CD14-positive monocyte (primary cell): ENCODE results near the gene CNTFR. TPM values are rescaled to one million over a fixed set of nuclear protein-coding genes. Genes with fewer than 3 reads are reported as not detected.

Experiments used
- DNase-seq, 3 donors: peaks; one replicate each; pipeline ENCODE4 v3.0.0-alpha.2; 2011 to 2022
- H2AFZ ChIP-seq: 2 replicates; pipeline ENCODE4 v1.6.0; 2012; ENCODE audit warnings: mild to moderate bottlenecking, low read depth, low read length, inconsistent platforms; ENCODE audit not compliant: insufficient read depth, poor library complexity, severe bottlenecking
- H3K27ac ChIP-seq, 2 donors: 1 replicate in 1 of 2; 2 replicates in 1 of 2; pipeline ENCODE4 v1.5.1; 2012 to 2013; ENCODE audit warnings: low read length in 2 of 2, control low read depth in 1 of 2, inconsistent platforms in 1 of 2, low read depth in 1 of 2, mild to moderate bottlenecking in 1 of 2
- H3K27me3 ChIP-seq, 2 donors: one replicate each; pipeline versions ENCODE4 v1.6.0 to v1.6.1; 2011 to 2013; ENCODE audit warnings: low read length in 2 of 2; ENCODE audit not compliant: control insufficient read depth in 2 of 2, insufficient read depth in 2 of 2
- H3K36me3 ChIP-seq, 2 donors: replicated peaks in 1 of 2; 1 replicate in 1 of 2; 2 replicates in 1 of 2; pipeline versions ENCODE4 v1.5.1 to v1.6.1; 2012 to 2013; ENCODE audit warnings: low read length in 2 of 2, control low read depth in 1 of 2, inconsistent platforms in 1 of 2, mild to moderate bottlenecking in 1 of 2; ENCODE audit not compliant: insufficient read depth in 2 of 2, control insufficient read depth in 1 of 2
- H3K4me1 ChIP-seq, 2 donors: 1 replicate in 1 of 2; 2 replicates in 1 of 2; pipeline versions ENCODE4 v1.5.1 to v1.6.1; 2012 to 2013; ENCODE audit warnings: low read length in 2 of 2, control low read depth in 1 of 2, inconsistent platforms in 1 of 2, mild to moderate bottlenecking in 1 of 2, moderate library complexity in 1 of 2; ENCODE audit not compliant: insufficient read depth in 2 of 2, control insufficient read depth in 1 of 2
- H3K4me2 ChIP-seq: replicated peaks from 2 replicates; pipeline ENCODE3; 2012; ENCODE audit warnings: low read length, moderate library complexity, mild to moderate bottlenecking; ENCODE audit not compliant: poor library complexity, severe bottlenecking; ENCODE audit errors: extremely low read depth
- H3K4me3 ChIP-seq, 3 experiments: fragments of 200-600 bp in 1 of 3; sonication (generic) in 1 of 3; replicated peaks in 1 of 3; 1 replicate in 2 of 3; 2 replicates in 1 of 3; pipeline ENCODE4 v1.5.1; 2011 to 2013; ENCODE audit warnings: low read length in 3 of 3, mild to moderate bottlenecking in 3 of 3, control low read depth in 2 of 3, low read depth in 2 of 3, inconsistent platforms in 1 of 3, moderate library complexity in 1 of 3
- H3K79me2 ChIP-seq: 2 replicates; pipeline ENCODE4 v1.6.0; 2012; ENCODE audit warnings: mild to moderate bottlenecking, control low read depth, inconsistent platforms, low read length, moderate library complexity; ENCODE audit not compliant: insufficient read depth
- H3K9ac ChIP-seq: 2 replicates; pipeline ENCODE4 v1.6.0; 2017; ENCODE audit warnings: low read length, mild to moderate bottlenecking; ENCODE audit not compliant: insufficient read depth, poor library complexity, severe bottlenecking
- H3K9me3 ChIP-seq, 2 donors: replicated peaks in 1 of 2; 1 replicate in 1 of 2; 2 replicates in 1 of 2; pipeline versions ENCODE4 v1.5.1 to v1.6.1; 2012 to 2013; ENCODE audit warnings: low read length in 2 of 2, control low read depth in 1 of 2; ENCODE audit not compliant: control insufficient read depth in 1 of 2, insufficient read depth in 1 of 2
- H4K20me1 ChIP-seq: 2 replicates; pipeline ENCODE4 v1.6.0; 2012; ENCODE audit warnings: mild to moderate bottlenecking, low read length, control low read depth, moderate library complexity; ENCODE audit not compliant: insufficient read depth
- H3K27ac Mint-ChIP-seq, 7 donors: one replicate each; pipeline ENCODE4 v1.8.0; 2020; ENCODE audit warnings: mild to moderate bottlenecking in 7 of 7, mixed read lengths in 7 of 7, moderate library complexity in 6 of 7, inconsistent platforms in 2 of 7
- H3K27me3 Mint-ChIP-seq, 3 donors: one replicate each; pipeline ENCODE4 v1.8.0; 2021 to 2022; ENCODE audit warnings: low read depth in 3 of 3, mild to moderate bottlenecking in 3 of 3, mixed read lengths in 3 of 3, moderate library complexity in 3 of 3, inconsistent platforms in 1 of 3
- H3K36me3 Mint-ChIP-seq, 2 donors: one replicate each; pipeline ENCODE4 v1.8.0; 2020; ENCODE audit warnings: mixed read lengths in 2 of 2, inconsistent platforms in 1 of 2, mild to moderate bottlenecking in 1 of 2
- H3K4me1 Mint-ChIP-seq: one replicate; pipeline ENCODE4 v1.8.0; 2020; ENCODE audit warnings: mild to moderate bottlenecking, mixed read lengths
- H3K4me3 Mint-ChIP-seq, 2 donors: one replicate each; pipeline ENCODE4 v1.8.0; 2020; ENCODE audit warnings: mild to moderate bottlenecking in 2 of 2, mixed read lengths in 2 of 2, moderate library complexity in 1 of 2
- H3K9me3 Mint-ChIP-seq, 7 donors: one replicate each; pipeline ENCODE4 v1.8.0; 2020 to 2022; ENCODE audit warnings: mixed read lengths in 7 of 7, mild to moderate bottlenecking in 6 of 7, moderate library complexity in 6 of 7, inconsistent platforms in 2 of 7
- CTCF ChIP-seq: fragments of 200-600 bp; IDR thresholded peaks from one replicate; pipeline ENCODE4 v1.8.0; 2022; ENCODE audit warnings: antibody characterized with exemption, mild to moderate bottlenecking
- WGBS: methylation state at CpG from one replicate; pipeline ENCODE4 v1.1.5; 2013; ENCODE audit warnings: missing lambda C conversion rate; ENCODE audit not compliant: insufficient coverage; 5-methylcytosine and 5-hydroxymethylcytosine counted together
- intact Hi-C, 2 donors: fragments of 100-400 bp; cut with micrococcal nuclease; formaldehyde crosslinking; loops; one replicate each; pipeline versions ENCODE4 v1.15.0 to v1.15.1; 2023
- polyA plus RNA-seq, 3 donors: library from polyadenylated mRNA; depleted of rRNA in 1 of 3; unstranded in 2 of 3; stranded (reverse) in 1 of 3; fragments of 300-500 nt in 2 of 3; fragments of >200 nt in 1 of 3; fragmentation: Illumina TruSeq in 2 of 3; gene quantifications; 1 replicate in 2 of 3; 2 replicates in 1 of 3; pipeline ENCODE4 v1.2.3, GENCODE V29; 2012 to 2021

Gene CNTFR
- polyA plus RNA-seq, 3 donors = not detected

DNA sequence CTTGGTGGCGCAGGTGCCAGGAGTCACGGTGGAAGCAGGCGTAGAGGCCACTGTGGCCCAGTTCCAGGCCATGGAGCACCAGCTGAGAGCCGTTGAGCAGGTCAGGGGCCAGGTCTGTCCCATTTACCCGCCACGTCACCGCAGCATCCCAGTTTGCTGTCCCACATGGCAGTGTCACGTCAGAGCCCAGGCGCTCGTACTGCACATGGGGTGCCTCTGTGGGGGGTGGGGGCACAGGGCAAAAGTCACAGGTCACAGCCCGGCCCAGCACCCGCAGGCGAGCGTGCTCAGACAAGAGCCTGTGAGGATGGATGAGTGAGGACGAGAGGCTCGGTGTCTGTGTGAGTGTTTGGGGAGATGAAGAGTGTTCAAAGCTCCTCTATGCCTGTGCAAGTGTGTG, 24.9 kb downstream of the CNTFR start:
- TF ChIP-seq CTCF = no peak
- Histone ChIP-seq H3K27me3 (peaks cover 0 to 9% of the 10 kb centered on the region in 2 donors), H2AFZ (no peak overlapping the region), H3K9me3 (peaks cover 0 to 7% of the 10 kb centered on the region in 2 donors), H3K4me1 (no peaks in the 10 kb centered on the region), H3K4me2 (no peak overlapping the region), H3K4me3 (no peak overlapping the region), H3K27ac (no peak overlapping the region), H3K36me3 (no peaks in the 10 kb centered on the region), H4K20me1 (no peaks in the 10 kb centered on the region), H3K79me2 (no peaks in the 10 kb centered on the region), H3K9ac (no peak overlapping the region)
- Mint-ChIP-seq H3K27me3 (peaks cover 23 to 30% (median 27%) of the 10 kb centered on the region in 3 donors), H3K36me3 (no peaks in the 10 kb centered on the region), H3K9me3 (peaks cover 0 to 10% (median 7%) of the 10 kb centered on the region in 7 donors), H3K4me3 (no peak overlapping the region), H3K27ac (no peak overlapping the region), H3K4me1 (no peaks in the 10 kb centered on the region)
- DNase-seq = no peak
- 96% methylated on average over 16 of the region's 16 CpGs for WGBS
- intact Hi-C loops = no loop called here

DNA sequence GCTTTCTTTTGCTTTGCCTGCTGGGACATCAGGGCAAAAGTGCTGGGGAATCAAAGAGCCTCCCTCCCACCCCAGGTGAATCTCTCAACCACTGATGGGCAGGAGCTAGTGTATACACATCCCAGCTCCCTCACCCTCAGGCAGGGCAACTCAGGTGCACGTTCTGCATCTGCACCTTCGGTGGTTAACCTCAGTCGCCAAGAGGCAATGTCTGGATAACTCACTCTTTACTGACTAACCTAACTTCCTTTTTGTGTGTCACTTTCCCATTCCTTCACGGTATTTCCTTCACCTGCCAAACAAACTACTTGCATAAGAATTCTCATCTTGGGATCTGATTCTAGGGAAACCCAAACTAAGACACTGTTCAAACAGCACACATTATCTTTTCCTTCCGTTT, 26.3 kb downstream of the CNTFR start:
- Histone ChIP-seq H3K4me2 (no peak overlapping the region), H3K79me2 (no peaks in the 10 kb centered on the region), H4K20me1 (no peaks in the 10 kb centered on the region), H3K36me3 (no peaks in the 10 kb centered on the region), H2AFZ (no peak overlapping the region), H3K9me3 (peaks cover 0 to 7% of the 10 kb centered on the region in 2 donors), H3K9ac (no peak overlapping the region), H3K4me1 (no peaks in the 10 kb centered on the region), H3K27ac (no peak overlapping the region), H3K27me3 (peaks cover 0 to 14% of the 10 kb centered on the region in 2 donors), H3K4me3 (no peak overlapping the region)
- Mint-ChIP-seq H3K36me3 (no peaks in the 10 kb centered on the region), H3K27ac (no peak overlapping the region), H3K9me3 (peaks cover 0 to 10% (median 7%) of the 10 kb centered on the region in 7 donors), H3K27me3 (peaks cover 28 to 37% (median 30%) of the 10 kb centered on the region in 3 donors), H3K4me3 (no peak overlapping the region), H3K4me1 (no peaks in the 10 kb centered on the region)
- WGBS = 52% methylated on average over 5 of the region's 5 CpGs
- intact Hi-C loops = no loop called here
- no peak for DNase-seq
- TF ChIP-seq CTCF = no peak
